ENCODE measurements around the gene KSR1. TPM values are rescaled to one million over a fixed set of nuclear protein-coding genes. Genes with fewer than 3 reads are reported as not detected.

Gene KSR1
- total and polyA plus RNA-seq, 11 donors: 6.1 to 31.1 (median 7.5) TPM

- ATAC-seq (peak in 3 of 4 donors; percentile 54 to 57 (median 55)), DNase-seq (peak; percentile 72 to 82 (median 79))
- H3K27ac ChIP-seq: no peak overlapping the region
- H3K36me3 ChIP-seq: peaks cover 0 to 57% (median 33%) of the 10 kb centered on the region in 9 donors
- H3K4me3 ChIP-seq: no peak overlapping the region
- TF ChIP-seq POLR2A (IDR thresholded peaks at IDR 0.05) (no peak), CTCF (IDR thresholded peaks at IDR 0.05) (peak; percentile 91 to 96 (median 94))
- peaks cover 0 to 24% (median 7%) of the 10 kb centered on the region in 12 donors for H3K4me1 ChIP-seq
- WGBS, 4 donors: 64 to 68% (median 65%) methylated on average over 11 of the region's 11 CpGs
- no peaks in the 10 kb centered on the region for H3K9me3 ChIP-seq
- no peaks in the 10 kb centered on the region for H3K27me3 ChIP-seq
- intact Hi-C loops (cut with DNase I): loop anchor here (1.0 to 10.0 kb wide), 19 partner anchors 41 to 365 kb away; partner anchors contain the start of gene KSR1 (in 4 of the 10)
Observed at GRCh38 chr17:27601069-27601974, 145.1 kb downstream of the KSR1 start.

- peaks cover 0 to 18% (median 7%) of the 10 kb centered on the region in 12 donors for H3K4me1 ChIP-seq
- ATAC-seq (no peak), DNase-seq (peak in 1 of 5 donors; percentile 37)
- no peak overlapping the region for H3K27ac ChIP-seq
- H3K36me3 ChIP-seq: peaks cover 0 to 62% (median 39%) of the 10 kb centered on the region in 9 donors
- H3K4me3 ChIP-seq: no peak overlapping the region
- WGBS, 4 donors: 79 to 93% (median 88%) methylated on average over 2 of the region's 2 CpGs
- TF ChIP-seq POLR2A (IDR thresholded peaks at IDR 0.05): no peak
- TF ChIP-seq CTCF (IDR thresholded peaks at IDR 0.05): peak in 2 of 12 donors; percentile 17 to 20
- H3K9me3 ChIP-seq: no peaks in the 10 kb centered on the region
- intact Hi-C loops (cut with DNase I): loop anchor here (1.0 to 10.0 kb wide), 21 partner anchors 41 to 366 kb away; partner anchors contain the start of gene KSR1 (in 4 of the 10)
- no peaks in the 10 kb centered on the region for H3K27me3 ChIP-seq
Observed at GRCh38 chr17:27601975-27602302, 145.7 kb downstream of the KSR1 start.

- TF ChIP-seq CTCF (IDR thresholded peaks at IDR 0.05) (peak; percentile 88 to 99 (median 97)), POLR2A (IDR thresholded peaks at IDR 0.05) (no peak)
- Histone ChIP-seq H3K4me3 (no peak overlapping the region), H3K36me3 (peaks cover 0 to 64% (median 44%) of the 10 kb centered on the region in 9 donors), H3K9me3 (no peaks in the 10 kb centered on the region), H3K4me1 (peaks cover 0 to 18% (median 7%) of the 10 kb centered on the region in 12 donors), H3K27me3 (no peaks in the 10 kb centered on the region), H3K27ac (no peak overlapping the region)
- peak; percentile 70 to 83 (median 72) for DNase-seq
- 42 to 62% (median 49%) methylated on average over 9 to 15 of the region's 15 CpGs for WGBS, 4 donors
- intact Hi-C loops (cut with DNase I): loop anchor here (1.0 to 10.0 kb wide), 11 partner anchors 48 to 367 kb away; partner anchors contain the start of gene KSR1 (in 2 of the 10)
- peak; percentile 41 to 75 (median 63) for ATAC-seq
Observed at GRCh38 chr17:27602721-27603420, 146.6 kb downstream of the KSR1 start.
